Heart left ventricle (tissue), 13 donors: ENCODE data around the gene LSM5.

Source experiments
- CTCF ChIP-seq, 12 donors: fragments of 200-600 bp; sonication (generic) in 4 of 12; IDR thresholded peaks; one replicate each; pipeline versions ENCODE4 v1.5.0 to v1.8.0; 2018 to 2022; ENCODE audit warnings: antibody characterized with exemption in 12 of 12, mild to moderate bottlenecking in 5 of 12
- POLR2A ChIP-seq, 2 donors: fragments of 450-650 bp; IDR thresholded peaks; one replicate each; pipeline ENCODE4 v1.6.1; 2017; ENCODE audit warnings: antibody characterized with exemption in 2 of 2, mild to moderate bottlenecking in 2 of 2, moderate library complexity in 2 of 2
- donor health status: ischemic (EF 13 %, LVEDD 7.1; RV severe dilation, severe dysfunction).
- donor health status: DM: no; HTN: yes; CAD: no.
- donor health status: DM: no; HTN: no; CAD: no.
- donor health status: ischemic (EF 25% LVEDD 6.9; RV normal size, moderate dysfunction).
- donor health status: ischemic (EF 25% LVEDD 5.7; RV mildly dilated, moderate dysfunction).
- donor health status: ischemic (EF 35%, LVEDD 5.7; RV mildly dilated, moderate dysfunction).
- donor health status: nonischemic (EF 11% LVEDD 7.7; RV severe dilation, severe dysfunction).
- donor health status: DM: yes; HTN: yes; CAD: no.
- donor health status: PGD.
- donor health status: ischemic (EF 29% LVEDD 5.4; RV normal size, mild dysfunction).
- donor health status: nonischemic (EF 23%, LVEDD 6.1; RV moderate dilation, normal function).

DNA sequence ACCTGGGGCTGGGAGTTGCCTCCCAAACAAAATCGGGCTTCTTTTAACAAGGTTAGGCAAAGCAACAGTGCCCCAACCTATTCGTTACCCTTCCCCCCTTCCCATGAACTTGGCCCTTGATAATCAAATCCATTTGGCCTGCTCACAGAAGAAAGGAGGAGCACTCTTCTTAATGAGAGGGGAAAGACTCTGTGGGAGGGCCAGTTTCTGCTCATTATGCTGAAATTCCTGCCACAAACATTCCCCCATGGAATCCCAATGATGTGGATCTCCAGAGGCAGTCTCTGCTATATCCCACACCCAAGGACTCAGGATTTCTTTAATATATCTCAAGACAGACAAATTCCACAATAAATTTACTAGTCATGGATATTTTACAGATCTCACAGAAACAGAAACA lies 43.0 kb downstream of the LSM5 start:
- TF ChIP-seq CTCF (IDR thresholded peaks at IDR 0.05) = no peak
- TF ChIP-seq POLR2A (IDR thresholded peaks at IDR 0.05) = no peak
